GM18511 (cell line): ENCODE data around the gene NTSR1.

Experiments used
- ATAC-seq: cut with Tn5 transposase; IDR thresholded peaks from one replicate; pipeline ENCODE4 v1.9.1; 2021; ENCODE audit warnings: mild to moderate bottlenecking, moderate library complexity; ENCODE audit not compliant: unreplicated experiment

The NTSR1 gene

DNA sequence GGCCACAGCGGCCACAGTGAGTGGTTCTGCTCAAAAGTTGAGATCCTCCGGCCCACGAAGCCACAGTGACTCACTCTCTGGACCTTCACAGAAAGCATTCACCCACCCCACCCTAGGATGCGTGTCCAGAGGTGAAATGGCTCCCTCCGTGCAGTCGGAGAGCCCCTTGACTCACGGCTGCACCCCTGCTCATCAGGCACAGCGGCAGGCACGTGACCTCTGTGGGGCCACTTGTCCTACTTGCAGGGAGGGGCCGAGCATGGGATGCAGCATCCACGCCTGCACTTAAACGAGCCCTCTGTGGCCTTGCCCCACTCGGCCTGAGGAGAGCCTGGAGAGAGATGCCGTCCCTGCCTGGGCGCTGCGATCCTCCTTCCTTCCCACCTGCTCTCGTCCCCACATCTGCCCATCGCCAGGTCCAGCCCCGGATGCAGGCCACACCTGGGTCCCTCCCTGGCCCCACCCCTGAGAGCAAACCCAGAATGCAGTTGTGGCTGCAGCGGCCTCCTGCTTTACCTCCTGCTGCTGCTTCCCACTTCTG lies 28.7 kb downstream of the NTSR1 start:
- ATAC-seq, result no peak

DNA sequence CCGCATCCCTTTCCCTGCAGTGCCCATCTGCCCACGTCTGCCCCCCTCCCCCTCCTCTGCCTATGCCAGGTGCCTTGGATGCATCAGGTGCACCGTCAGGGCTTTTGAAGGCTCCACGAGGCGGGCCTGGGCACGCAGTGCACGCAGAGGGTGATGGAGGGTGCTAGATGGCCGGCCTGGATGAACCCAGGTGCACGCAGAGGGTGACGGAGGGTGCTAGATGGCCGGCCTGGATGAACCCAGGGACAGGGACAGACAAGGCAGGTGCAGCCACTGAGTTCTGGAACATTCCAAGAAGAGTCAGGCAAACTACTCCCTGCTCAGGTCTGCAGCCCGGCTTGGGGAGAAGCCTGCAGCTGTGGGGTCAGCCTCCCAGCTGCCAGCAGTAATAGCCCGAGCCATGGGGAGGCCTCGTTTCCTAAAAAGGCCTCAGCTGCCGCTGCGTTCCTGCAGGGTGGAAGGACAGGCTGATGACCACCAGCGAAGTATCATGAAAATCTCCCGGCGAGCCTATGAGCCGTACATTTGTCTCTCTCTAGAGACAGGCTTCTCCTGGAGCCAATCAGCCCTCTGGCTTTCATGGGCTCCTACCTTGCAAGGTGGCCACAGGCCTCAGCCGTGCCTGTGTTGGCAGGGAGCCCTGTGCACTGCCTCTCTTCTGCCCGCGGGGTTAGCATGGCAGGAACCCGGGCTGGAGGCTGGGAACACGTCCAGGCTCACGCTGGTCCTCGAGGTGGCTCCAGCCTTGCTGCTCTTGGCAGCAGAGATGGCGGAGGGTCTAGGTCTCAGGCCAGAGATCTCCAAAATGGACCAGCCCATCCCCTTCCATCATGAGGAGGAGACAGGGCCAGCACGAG lies 29.6 kb downstream of the NTSR1 start:
- ATAC-seq, result no peak

DNA sequence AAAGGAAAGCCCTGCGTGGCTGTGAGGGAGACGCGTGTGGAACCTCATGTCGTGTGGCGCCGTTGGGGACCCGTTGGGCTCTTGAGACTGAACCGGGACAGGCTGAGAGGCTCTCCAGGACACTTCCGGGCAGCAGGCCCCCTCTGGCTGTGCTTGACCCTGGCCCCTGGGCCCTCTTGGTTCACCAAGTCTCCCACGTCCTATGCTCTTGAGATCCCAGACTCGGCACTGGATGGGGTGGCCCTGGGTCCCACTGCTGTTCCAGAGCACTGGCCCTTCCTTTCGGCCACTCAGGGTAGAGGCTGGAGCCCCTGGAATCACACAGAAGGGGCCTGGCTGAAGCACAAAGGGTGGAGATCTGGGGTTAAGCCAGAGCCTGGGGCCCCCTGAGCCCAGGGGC lies 30.4 kb downstream of the NTSR1 start:
- no peak for ATAC-seq

DNA sequence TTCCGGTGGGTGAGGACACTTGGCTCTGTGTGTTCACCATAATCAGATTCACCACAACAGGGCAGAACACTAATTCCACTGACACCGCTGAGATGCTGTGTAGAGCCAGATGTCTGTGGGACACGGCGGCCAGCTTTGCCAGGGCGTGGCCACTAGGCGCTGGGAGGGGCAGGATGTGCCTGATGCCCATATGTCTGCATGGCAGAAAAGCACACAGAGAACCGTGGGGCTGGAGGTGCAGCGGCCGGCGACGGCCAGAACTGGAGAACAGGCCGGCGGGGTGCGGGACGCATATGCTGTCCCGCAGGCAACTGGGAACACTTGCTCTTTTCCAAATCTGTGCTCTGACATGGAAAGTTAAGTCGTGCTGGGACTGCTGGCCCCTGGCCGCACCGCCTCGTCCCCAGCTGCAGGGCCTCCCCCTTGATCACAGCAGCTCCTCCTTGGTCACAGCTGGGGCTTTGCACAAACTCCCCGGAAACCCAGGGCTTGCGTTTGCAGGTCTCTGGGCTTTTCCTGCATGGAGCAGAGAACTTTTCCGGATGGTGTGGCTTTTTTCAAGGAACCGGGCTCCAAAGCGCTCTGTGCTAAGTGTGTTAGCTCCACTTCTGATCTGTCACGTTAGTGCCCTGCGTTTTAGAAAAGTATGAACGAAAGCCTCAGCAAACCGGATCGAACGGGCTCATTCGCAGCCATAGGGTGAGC lies 31.1 kb downstream of the NTSR1 start:
- ATAC-seq, result no peak

DNA sequence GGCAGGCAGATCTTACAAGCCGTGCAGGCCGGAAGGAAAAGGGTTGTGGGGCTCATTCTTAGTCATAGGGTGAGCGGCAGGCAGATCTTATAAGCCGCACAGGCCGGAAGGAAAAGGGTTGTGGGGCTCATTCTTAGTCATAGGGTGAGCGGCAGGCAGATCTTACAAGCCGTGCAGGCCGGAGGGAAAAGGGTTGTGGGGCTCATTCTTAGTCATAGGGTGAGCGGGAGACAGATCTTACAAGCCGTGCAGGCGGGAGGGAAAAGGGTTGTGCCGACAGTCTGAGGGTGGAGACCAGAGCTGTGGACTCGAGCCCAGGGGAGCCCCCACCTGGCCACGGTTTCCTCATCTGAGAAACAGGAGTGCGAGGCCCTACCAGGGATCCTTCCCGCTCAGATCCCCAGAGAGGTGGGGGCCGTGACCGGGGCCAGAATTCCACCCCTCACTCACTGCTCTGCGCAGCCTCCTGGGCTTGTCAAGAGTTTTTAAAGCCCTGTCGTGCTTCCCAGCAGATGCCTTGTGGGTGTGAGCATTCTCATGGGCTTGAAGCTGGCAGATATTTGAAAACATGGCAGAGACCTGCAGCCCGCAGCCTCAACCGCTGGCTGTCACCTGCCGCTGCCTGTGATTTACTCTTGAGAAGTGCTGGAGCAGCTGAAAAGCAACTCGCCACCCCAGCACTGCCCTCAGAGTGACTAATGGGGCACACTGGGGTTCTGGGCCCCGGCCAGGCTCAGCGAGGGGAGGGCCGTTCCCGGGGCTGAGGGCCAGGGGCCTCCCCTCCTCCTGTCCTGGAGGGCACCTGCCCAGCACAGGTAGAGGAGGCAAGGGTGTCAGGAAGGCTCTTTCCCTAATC lies 31.9 kb downstream of the NTSR1 start:
- ATAC-seq, result peak; percentile 88

DNA sequence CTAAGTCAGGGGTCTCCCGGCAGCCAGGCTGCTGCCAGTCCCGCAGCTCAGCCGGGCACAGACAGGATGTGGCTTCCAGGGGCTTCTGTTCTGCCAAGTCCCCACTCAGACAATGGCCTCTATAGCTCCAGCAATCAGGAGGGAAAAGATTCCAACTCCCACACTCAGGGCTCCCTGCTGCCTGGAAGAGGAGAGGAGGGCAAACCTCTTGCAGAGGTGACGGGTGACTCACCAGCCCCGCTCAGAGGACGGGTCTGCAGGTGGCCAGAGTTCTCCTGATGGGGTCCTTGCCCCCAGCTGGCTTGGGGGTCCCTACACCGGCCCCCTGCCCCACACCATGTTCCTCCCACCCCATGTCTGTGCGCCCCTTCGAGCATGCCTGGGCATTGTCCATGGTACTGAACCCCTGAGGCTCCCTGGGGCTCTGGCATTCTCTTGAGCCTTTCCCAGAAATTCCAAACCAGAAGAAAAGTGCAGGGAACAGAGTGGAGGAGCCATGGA lies 32.6 kb downstream of the NTSR1 start:
- ATAC-seq, result no peak

DNA sequence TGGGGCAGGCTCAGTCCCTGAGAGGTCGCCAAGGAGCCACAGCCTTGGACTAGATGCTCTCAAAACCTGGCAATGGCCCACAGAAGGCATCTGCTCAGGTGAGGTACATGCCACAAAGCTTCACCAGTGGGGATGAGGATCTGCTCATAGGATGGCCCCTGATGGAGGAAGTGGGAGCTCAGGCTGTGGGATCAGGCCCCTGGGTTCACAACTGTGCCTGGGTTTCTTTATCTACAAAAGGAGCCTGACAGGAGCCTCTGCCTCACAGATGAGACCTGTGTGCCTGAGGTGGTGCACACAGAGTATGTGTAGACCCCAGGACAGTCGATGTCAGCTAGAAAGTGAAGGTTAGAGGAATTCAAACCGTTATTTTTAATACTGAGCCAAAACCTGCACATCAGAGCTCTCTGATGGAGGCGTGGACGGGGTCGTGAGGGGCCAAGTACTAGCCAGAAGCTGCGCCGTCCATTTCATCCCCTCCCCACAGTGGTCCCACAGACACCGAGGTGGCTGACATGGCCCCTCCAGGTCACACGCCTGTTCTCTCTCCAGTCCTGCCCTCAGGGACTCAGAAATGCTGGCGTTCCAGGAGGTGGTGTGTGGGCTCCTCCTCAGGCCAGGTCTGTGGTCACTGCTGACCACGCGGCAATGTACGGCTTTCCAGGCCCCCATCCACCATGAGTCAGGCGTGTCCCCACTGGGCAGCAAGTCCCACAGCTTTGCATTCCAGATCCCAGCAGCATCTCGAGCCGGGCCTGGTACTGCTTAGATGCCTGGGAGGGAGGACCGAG lies 33.3 kb downstream of the NTSR1 start:
- no peak for ATAC-seq

DNA sequence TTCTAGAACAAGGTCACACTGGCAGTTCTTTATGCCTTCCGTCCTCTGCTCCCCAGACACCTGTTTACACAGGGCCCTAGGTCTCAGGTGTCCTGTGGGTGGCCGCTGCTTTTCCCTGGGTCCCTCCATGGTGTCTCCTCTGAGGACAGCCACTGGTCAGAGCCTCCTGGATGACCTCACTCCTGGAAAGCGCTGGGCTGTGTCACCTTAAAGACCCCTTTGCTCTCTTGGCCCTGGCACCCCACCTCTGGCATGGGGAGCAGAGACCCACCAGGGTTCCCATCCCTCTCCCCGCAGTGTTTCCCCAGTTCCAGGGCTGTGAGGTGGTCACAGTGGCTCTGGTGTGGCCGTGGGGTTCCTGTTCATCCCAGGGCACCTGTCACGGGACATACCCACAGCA lies 33.9 kb downstream of the NTSR1 start:
- ATAC-seq, result no peak

DNA sequence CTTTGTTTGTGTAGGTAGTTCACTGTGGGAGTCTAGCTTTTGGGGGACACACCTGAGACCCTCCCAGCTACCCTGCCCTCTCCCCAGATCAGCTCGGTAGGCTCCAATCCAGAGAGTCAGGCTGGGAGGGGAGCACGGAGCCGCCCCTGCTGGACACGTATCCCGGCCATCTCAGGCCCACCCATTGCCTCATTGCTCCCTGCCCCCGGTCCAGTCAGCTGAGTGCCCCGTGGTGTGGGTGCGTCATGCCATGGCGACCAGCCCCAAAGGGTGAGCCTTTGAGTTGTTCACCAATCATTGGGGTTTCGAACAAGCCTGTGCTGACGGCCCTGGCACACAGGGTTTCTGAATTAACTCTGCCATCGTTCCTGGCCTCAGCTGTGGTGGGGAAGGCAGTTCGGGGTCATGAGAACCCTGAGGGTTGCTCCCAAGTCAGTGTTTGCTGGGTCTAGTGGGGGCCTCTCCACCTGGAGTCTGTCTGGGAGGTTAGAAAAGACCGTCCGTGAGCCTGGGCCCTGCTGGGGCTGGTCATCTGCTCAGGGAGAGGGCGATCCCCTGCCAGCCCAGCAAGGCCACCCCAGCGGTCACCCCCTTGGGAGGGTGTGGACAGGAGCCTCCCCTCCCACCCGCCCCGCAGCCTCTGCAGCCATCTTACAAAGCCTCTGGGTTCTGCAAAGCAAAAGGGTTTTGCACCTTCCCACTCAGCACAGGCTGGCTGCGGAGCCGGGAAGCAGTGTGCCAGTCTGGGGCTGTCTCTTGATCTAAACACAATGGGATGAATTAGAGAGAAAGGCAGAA lies 34.5 kb downstream of the NTSR1 start:
- no peak for ATAC-seq

DNA sequence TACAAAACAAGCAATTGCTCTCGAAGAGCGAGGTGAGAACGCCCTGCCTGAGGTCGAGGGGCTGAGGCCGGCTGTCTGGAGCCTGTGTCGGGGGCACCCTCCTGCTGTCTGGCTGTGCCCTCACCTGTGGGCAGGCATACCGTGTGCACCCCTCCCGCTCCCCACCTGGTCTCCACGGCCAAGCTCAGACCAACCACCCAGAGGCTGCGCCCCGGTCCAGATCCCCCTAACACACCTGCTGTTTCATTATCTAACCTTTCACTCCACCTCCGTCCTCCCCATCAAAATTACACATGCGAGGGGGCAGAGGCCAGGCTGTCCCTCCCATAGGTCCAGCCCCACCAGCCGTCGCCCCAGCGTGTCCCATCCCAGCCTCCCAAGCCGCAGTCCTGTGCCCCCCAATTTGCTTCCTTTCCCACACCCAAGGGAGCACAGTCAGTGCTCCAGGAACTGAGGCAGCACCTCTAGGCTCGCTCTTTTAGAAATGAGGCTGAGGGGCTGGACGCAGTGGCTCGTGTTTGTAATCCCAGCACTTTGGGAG lies 35.2 kb downstream of the NTSR1 start:
- ATAC-seq, result no peak

DNA sequence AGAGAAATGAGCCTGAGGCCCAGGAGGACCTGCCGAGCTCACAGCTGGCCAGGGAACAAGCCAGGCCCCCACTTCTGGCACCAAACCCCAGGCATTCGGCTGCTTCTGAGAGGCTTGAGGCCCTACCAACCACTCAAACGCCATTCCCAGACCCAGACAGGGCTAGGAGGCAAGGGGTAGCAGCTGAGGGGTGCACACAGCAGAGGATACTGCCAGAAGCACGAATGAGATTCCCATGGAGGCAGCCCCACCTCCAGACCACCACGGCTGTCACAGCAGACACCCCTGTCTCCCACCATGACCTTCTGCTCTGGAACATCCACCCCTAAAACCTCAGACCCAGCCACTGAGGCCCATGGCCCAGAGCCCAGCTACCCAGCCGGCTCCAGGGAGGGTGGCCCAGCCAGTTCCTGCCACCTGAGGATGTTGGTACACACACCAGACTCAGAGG lies 36.1 kb downstream of the NTSR1 start:
- ATAC-seq, result no peak

DNA sequence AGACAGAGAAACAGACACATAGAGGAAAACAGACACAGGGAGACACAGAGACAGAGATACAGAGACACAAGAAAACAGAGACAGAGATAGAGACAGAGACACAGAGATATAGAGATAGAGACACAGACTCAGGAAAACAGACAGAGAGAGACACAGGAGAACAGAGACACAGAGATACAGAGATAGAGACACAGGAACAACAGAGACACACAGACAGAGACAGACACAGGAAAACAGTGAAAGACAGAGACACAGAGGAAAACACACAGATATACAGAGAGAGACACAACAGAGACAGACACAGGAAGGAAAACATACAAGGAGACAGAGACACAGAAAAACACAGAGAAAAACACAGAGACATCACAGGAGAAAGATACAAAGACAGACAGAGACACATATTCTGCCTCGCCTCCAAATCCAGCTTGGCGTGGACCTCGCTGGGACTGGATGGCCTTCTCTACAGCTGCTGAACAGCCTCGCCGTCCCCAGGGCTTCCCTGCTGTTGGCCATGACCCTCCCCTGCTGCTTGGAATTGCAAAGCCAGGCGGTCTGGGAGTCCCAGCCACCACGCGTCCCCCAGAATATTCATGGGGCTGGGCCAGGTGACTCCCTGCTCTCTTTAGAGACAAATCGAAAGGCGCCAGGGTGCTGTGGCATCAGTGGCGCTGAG lies 36.8 kb downstream of the NTSR1 start:
- no peak for ATAC-seq

DNA sequence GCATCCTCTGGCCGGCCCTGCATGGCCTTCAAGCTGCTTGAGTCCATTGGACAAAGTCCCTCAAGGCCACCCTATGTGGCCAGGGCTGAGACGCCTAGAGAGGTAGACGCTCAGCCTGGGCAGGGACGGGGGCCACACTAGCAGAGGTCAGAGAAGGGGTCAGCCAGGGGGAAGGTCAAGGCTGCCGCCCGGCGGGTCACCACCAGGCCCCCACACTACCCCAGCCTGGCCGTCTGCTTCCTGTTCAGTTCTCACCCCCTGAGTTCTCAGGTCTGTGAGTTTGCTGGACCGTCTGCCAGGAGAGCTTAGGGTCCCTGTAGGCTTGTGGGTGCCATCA lies 37.3 kb downstream of the NTSR1 start:
- ATAC-seq, result no peak

DNA sequence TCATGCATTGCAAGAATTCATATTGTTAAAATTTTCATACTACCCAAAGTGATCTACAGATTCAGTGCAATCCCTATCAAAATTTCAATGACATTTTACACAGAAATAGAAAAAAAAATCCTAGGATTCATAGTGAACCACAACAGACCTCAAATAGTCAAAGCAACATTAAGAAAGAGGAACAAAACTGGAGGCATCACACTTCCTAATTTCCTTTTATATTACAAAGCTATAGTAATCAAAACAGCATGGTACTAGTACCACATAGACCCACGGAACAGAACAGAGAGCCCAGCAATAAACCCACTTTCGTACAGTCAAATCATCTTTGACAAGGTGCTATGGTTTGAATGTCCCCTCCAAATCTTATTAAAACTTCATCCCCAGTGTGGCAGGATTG lies 39.7 kb downstream of the NTSR1 start:
- no peak for ATAC-seq

DNA sequence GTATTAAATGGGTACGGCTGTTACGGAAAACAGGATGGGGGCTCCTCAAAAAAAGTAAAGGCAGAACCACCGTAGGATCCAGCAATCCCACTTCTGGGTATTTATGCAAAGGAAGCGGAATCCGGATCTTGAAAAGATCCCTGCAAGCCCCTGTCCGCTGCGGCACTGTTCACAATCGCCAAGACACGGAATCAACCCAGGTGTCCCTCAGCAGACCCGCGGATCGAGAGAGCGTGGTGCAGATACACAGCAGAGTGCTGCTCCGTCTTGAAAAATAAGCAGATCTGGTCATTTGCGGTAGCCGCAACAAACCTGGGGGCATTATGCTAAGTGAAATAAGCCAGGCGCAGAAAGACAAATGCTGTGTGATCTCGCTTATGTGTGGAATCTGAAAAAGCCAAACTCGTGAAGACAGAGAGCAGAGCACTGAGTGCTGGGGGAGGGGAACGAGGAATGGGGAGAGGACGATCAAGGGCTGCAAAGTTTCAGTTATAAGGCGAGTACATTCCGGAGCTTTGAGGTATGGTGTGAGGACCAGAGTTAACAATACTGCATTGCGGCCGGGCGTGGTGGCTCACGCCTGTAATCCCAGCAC lies 41.3 kb downstream of the NTSR1 start:
- ATAC-seq, result no peak

DNA sequence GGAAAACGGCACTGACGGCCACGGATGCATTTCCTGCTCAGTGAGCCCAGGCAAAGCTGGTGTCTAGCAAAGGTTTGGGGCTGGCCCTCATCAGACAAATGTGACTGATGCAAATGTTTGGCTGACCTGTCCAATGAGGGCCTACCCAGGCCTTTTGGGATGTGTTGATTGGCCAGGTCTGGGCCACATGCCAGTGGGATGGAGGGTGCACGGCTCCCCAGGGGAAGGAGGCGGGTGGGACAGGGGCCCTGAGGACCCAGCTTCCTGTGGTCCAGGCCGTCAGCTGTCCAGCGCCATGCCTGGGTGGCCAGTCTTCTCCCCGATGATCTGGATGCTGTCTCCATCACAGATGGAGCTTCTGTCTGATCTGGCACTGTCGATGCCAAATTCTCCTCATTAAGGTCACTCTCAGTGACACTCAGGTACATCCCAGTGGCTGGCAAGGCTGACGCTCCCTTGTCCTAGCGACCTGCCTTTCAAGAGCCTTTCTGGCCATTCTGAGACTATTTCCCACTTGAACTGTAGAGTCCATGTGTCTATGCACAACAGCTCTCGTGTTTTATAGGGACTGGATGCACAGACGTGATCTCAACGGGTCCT lies 43.0 kb downstream of the NTSR1 start:
- no peak for ATAC-seq

DNA sequence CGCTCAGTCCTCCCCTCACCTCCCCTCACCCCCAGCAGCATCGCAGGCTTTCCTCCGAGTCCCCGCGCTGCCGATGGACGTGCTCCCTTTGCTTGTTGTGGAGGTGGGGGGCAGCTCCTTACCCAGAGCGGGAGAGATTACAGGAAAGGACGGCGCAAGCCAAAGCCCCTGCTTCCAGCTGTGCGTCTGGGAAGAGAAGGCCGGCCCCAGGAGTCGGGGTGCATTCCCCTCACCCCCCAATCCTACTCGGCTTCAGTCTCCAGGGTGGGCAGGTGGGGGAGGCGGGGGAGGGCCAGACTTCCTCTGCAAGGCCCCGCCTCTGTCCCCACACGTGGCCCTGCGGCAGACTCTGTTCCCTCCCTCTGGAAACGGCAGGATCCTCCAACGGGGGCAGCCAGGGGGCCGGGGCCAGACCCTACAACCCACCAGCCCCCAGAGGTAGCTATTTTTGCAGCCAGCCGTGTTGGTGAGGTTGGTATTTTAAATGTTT lies 43.6 kb downstream of the NTSR1 start:
- ATAC-seq, result no peak
